NCI-H187 treated with DMSO at 0.1 percent for 48 hours (cell line): ENCODE data around the gene SLC23A1.
"Not testable (repeated sequence)": the region's sequence is repeated elsewhere in the genome, so short reads cannot be mapped to it uniquely, and the experiment has no call there.

ENCODE experiments used
- DNase-seq: peaks from one replicate; lab custom pipeline; 2025; lab: John Stamatoyannopoulos, UW

Gene SLC23A1

DNA sequence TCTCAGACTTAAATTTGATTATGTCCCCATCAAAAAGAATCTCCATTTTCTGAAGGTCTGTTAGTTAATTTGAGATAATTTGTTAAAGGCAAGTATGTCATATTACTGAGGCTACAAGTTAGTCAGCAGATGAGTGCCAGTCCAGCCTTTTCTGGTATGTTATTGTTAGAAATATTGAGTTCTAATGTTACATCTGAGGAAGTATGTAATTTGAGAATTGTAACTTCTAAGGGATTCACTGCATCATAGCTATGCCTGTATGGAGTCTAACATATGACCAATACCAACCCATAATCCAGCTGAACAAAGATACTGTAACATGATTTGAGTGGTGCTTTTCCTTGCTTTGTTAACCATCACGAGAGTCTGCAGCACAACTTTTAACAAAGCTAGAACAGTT is 13.9 kb downstream of the SLC23A1 start:
- no peak for DNase-seq

DNA sequence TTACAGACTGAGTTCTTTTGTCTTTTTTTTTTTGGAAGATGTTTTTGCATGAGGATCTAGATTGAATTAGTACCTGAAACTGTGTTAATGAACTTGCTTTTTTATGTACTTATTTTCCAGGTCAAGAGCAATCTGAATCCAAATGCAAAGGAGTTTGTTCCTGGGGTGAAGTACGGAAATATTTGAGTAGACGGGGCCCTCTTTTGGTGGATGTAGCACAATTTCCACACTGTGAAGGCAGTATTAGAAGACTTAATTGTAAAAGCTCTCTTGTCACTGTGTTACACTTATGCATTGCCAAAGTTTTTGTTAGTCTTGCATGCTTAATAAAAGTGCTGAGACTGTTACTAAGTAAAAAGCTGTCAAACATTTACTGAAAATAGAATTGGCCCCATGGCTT is 14.5 kb downstream of the SLC23A1 start:
- DNase-seq: no peak

DNA sequence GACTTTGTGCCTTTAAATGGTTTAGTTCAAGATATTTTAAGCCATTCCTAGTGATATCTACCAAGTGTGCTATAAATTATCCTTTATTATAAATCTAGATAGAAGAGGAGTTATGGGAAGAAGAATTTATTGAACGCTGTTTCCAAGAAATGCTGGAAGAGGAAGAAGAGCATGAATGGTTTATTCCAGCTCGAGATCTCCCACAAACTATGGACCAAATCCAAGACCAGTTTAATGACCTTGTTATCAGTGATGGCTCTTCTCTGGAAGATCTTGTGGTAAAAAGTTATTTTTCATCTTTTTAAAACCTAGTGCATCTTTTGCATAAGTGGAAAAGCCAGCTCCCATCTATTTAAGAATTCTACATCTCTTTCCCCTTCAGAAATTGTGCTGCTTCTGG is 18.6 kb downstream of the SLC23A1 start:
- DNase-seq: no peak

DNA sequence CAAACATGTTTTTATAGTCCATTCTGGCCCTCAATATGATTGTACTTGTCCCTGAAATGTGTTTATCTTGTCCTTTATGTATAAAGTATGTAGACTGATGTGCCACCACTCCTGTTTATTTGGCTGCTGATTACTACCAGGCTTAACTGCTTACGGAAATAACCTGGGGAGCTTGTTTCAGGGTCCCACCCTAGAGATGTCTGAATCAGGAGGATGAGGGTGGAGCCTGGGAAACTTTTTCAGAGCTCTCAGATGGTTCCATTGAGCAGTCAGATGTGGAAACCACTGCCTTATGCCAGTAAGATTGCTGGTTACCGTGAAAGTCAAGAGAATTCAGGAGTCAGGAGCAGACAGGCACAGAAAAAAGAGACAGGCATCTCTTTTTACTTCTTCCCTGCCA is 19.2 kb downstream of the SLC23A1 start:
- no peak for DNase-seq

DNA sequence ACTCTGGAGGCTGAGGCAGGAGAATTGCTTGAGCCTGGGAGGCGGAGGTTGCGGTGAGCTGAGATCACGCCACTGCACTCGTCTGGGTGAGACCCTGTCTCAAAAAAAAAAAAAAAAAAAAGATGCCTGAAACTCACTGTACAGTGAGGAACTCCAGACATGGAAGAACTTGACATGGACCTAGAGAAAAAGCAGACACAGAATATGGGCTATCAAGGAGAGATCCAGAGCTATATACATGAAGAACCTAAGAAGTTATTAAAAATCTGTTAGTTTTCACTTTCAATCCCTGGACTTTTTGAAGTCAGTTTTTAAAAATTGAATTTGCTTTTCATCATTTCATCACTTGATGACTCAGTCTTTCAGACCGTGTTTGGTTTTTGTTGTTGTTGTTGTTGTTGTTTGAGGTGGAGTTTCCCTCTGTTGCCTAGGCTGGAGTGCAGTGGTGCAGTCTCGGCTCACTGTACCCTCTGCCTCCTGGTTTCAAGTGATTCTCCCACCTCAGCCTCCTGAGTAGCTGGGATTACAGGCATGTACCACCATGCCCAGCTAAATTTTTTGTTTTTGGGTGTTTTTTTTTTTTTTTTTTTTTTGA is 21.2 kb downstream of the SLC23A1 start:
- DNase-seq: no peak

DNA sequence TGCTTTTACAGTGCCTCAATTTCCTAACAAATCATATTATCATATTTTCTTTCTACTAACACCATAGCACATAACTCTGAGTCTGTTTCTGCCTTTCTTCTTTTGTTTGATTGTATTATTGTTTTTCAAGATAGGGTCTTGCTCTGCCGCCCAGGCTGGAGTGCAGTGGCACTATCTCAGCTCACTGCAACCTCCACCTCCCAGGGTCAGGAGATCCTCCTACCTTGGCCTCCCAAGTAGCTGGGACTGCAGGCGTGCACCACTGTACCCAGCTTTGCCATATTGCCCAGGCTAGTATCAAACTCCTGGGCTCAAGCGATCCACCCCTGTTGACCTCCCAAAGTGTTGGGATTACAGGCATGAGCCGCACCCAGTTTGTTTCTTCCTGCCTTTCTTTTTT is 22.7 kb downstream of the SLC23A1 start:
- no peak for DNase-seq

DNA sequence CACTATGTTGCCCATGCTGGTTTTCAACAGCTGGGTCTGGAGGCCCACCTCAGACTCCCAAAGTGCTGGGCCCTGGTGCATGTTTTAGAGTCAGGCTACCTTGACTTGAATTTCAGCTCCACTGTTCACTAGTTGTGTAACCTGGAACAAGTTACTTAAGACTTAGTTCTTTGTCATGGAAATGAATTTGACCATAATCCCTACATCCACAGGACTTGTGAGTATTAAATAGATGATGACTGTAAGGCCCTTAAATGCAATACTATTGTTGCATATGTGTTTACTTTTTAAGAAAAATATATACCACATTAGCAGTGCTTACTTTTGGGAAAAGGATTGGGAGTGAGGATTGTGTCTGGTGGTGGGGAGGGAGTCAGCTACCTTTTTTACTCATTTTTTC is 25.0 kb downstream of the SLC23A1 start:
- no peak for DNase-seq

DNA sequence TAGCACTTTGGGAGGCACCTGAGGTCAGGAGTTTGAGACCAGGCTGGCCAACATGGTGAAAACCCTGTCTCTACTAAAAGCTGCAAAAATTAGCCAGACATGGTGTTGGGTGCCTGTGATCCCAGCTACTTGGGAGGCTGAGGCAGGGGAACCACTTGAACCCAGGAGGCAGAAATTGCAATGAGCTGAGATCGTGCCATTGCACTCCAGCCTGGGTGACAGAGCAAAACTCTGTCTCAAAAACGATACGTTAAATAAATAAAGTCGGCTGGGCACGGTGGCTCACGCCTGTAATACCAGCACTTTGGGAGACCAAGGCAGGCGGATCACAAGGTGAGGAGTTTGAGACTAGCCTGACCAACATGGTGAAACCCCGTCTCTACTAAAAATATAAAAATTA is 27.2 kb downstream of the SLC23A1 start:
- not testable (repeated sequence) for DNase-seq

DNA sequence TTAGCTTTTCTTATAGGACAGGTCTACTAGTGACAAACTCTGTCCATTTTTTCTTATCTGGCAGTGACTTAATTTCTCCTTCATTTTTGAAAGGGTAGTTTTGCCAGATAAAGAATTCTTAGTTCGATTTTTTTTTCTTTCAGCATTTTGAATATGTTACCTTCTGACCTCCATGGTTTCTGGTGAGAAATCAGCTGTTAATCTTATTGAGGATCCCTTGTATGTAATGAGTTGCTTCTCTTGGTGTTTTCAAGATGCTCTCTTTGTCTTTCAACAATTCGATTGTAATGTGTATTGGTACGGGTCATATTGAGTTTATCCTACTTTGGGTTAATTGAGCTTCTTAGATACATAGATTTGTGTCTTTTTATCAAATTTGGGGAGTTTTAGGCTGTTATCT is 28.9 kb downstream of the SLC23A1 start:
- no peak for DNase-seq

DNA sequence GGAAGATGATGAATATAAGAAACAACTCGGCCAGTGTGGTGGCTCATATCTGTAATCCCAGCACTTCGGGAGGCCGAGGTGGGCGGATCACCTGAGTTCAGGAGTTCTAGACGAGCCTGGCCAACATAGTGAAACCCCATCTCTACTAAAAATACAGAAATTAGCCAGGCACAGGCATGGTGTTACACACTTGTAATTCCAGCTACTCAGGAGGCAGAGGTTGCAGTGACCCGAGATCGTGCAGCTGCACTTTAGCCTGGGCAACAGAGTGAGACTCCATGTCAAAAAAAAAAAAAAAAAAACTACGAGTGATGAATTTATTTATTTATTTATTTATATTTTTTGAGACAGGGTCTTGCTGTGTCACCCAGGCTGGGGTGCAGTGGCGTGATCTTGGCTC is 35.2 kb downstream of the SLC23A1 start:
- DNase-seq: not testable (repeated sequence)

DNA sequence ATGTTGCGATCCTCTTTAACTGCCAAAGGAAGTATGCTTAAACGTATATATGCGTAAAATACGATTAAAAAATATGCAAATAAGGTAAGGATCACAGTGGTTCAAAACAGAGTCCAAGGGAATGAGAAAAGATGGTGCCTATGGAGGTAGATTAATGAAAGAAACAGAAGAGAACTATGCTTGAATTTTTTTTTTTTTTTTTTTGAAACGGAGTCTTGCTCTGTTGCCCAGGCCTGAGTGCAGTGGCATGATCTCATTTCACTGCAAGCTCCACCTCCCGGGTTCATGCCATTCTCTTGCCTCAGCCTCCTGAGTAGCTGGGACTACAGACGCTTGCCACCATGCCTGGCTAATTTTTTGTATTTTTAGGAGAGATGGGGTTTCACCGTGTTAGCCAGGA is 37.7 kb downstream of the SLC23A1 start:
- not testable (repeated sequence) for DNase-seq

DNA sequence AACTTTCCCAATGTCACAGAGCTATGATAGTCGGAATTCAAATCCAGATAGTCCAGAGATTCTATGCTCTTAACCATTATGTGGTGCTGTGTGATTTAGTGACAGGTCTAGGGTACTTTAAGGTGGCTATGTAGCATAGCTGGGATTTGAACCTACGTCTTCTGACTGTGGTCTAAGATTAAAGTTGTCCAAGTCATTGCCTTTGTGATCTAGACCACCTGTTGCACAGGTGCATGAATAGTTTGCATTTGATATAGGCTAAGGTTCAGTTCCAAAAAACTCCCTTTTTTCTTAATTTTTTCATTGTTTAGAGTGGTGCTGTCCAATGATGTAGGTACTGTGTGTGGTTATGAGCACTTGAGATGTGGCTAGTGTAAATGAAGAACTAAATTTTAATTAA is 38.9 kb downstream of the SLC23A1 start:
- no peak for DNase-seq

DNA sequence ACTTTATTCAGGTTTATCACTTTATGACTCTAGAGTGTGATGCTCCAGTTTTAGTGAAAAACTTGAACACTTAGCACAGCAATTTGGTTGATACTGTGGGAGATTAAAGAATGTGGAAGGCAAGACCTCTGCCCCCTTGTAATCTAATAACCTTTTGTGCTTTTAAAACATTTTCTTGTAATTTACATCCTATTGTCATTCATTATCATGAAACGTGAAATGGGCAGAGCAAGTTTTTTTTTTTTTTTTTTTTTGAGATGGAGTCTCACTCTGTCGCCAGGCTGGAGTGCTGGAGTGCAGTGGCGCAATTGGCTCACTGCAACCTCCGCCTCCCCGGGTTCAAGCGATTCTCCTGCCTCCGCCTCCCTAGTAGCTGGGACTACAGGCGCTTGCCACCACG is 39.6 kb downstream of the SLC23A1 start:
- DNase-seq: no peak

DNA sequence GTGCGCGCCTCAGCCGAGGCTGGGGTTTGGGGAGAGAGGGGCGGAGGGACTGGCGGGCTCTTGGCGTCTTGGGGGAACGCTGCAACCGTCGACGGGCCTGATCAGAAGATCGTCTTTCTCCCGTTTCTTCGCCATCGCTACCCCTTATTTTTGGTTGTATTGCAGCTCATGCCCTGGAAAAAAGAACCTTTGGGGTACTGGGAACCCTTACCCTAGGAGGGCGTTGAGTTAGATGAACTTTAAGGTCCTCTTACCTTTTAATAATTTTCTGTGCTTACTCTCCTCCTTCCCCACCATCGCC is 40.7 kb downstream of the SLC23A1 start:
- DNase-seq: no peak

DNA sequence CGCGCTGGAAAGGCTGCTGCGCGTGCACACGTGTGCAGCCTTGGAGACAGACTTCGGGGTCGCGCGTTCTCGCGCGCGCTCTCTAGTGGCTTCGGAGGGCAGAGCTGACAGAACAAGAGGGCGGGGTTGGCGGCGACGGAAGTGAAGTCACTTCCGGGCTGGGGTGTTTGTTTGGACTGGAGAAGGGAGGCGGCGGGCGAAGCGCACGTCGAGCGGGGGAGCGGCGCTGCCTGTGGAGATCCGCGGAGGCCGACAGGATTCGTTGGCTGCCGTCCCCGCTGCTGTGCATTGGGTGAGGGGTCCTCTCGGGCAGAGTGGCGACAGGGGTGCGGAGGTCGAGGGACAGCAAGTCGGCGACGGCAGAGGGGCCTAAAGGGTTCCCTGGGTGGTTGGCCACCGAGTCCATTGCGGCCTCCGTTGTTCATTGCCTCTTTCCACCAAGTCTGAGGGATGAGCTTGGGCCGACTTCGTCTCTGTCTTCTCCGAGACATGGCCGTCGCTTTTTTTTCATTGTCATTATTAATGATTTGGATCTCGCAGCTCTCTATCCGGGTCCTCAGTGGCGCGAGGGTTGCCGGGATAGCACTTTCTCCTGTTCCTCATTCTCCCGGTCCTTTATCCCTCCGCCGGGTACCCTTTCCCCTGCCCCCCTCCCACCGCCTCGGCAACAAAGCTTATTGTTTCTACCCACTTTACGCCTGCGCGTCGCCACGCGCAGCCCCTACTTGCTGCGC is 41.2 kb downstream of the SLC23A1 start, which contains the start of gene PAIP2:
Gene PAIP2, plus strand, starts transcription at position 166 of the 734 bp plus-strand sequence. CDS start 21,931 bp downstream, outside the sequence.
- DNase-seq: peak; percentile 83

DNA sequence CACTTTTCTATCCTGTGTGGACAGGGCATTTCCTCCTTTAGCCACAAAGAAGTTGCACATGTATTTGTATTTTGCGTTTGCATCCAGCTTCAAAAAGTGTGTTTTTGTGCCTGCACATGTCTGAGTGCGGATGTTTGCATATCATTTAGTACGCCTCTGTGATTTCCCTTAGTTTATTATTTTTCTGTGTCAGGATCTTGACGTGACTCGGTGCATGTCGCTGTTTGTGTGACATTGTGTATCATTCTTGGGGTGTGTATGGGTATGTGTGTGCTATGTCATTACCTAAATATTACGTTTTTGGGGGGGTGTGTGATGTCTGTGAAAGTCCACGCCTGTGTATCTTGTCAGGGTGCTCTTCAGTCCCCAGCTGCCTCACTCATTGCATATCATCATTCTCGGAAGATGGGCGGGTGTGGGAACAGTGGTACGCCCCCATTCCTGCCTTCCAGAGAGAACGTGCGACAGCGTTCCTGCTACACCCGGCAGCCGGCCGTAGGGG is 41.9 kb downstream of the SLC23A1 start:
- no peak for DNase-seq

DNA sequence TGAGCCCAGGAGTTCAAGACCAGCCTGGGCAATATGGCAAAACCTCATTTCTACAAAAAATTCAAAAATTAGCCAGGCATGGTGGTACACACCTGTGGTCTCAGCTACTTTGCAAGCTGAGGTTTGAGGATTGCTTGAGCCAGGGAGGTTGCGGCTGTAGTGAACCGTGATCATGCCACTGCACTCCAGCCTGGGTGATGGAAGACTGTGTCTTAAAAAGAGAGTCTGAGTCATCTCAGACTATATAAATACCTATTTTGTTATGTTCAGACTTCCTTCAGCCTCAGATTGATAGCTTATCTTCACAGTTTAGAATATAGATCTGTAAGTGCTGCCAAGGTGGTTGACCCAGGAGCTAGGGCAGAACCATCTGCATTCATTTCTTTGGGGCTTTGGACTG is 43.0 kb downstream of the SLC23A1 start:
- no peak for DNase-seq

DNA sequence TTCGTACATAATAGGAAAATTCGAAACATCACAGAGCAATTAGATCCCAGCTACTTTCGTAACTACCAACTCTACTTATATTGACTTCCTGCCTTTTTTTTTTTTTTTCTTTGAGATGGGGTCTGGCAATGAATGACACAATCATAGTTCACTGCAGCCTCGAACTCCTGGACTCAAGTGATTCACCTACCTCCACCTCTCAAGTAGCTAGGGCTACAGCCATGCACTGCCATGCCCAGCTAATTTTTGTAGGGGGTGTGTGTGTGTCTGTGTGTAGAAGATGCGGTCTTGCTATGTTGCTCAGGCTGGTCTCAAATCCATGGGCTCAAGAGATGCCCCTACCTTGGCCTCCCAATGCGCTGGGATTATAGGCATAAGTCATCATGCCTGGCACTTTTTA is 47.3 kb downstream of the SLC23A1 start:
- DNase-seq: no peak
